ENCODE results near the gene ANO9. TPM values are rescaled to one million over a fixed set of nuclear protein-coding genes. Genes with fewer than 3 reads are reported as not detected.
"Not testable (repeated sequence)": the region's sequence is repeated elsewhere in the genome, so short reads cannot be mapped to it uniquely, and the experiment has no call there.

The ANO9 gene
- total RNA-seq, 1 donor from 2014 or later = 0.38 TPM

DNA sequence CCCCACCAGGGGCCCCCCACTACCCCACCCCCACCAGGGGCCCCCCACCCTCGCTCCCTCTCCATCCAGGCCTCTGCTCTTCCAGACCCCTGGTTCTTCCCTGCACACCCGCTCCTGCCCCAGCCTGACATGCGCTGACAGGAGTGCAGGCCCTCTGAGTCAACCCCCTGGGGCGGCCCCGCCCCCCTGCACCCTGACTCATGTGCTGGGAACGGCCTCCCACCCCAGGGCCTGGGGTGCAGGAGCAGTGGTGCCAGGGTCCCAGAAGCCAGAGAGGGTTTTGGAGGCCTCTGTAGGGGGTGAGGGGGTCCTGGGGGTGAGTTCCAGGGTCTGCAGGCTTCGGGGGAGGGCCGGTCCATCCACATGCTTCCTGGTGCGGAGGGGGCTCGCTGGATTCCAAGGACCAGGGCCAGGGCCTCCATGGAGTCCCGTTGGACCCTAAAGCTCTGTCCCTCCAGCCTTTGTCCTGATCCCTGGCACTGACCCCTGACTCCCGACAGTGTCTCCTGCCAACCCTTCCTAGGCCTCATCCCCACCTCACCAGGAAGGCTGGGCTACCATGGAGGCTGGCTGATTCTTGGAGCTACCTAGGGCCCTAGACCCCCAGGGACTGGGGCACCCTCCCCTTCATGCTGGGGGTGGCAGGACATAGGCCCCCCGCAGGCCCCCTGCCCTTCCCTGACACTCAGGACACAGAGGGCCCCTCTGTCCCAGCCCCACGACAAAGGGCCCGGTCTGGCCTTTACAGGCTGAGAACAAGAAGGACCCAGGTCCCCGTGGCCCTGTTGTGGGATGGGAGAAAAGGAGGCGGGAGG lies 48.4 kb downstream of the ANO9 start:
- no peak for DNase-seq (ENCODE audit: low spot score)
- intact Hi-C loops (cut with DNase I) = no loop called here

DNA sequence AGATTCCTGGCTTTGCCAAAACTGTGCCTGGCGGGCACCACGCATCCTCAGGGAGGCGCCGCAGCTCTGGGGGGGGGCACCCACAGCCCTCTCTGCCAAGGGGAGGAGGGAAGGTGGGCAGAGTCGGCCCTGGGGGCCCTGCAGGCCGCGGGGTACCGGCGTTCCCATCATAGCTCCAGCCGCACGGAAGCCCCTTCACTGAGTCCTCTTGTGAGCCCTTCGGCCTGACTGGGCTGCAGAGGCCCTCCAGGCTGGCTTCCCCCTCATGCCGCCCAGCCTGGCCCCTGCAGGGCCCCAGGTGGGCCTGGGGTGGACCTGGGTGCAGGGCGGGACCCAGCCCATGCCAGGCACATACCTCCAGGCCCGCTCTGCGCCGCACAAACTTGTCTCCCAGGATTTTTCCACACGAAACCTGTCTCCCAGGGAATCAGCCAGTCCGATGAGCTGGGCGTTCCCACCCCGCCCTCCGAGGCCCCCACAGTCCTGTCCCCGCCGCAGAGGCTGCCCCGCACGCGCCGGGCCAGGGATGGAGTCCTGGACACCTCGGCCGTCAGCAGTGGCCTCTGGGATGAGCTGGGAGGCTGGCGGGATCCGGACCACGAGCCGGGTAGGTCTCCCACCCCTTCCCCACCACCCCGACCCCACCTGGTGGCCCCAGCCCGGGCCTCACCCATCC lies 49.6 kb downstream of the ANO9 start:
- no peak for DNase-seq (ENCODE audit: low spot score)
- intact Hi-C loops (cut with DNase I) = no loop called here

- intact Hi-C loops (cut with DNase I) = no loop called here
These were observed 50.4 kb downstream of the ANO9 start for GRCh38 chr11:391117-392017.

GRCh38 chr11:390175-390574 lies 51.6 kb downstream of the ANO9 start:
- no peak for DNase-seq (ENCODE audit: low spot score)
- intact Hi-C loops (cut with DNase I) = no loop called here

More at GRCh38 chr11:391117-392017, 50.4 kb downstream of the ANO9 start:
- no peak for DNase-seq (ENCODE audit: low spot score)

GRCh38 chr11:389369-389768 lies 52.4 kb downstream of the ANO9 start:
- intact Hi-C loops (cut with DNase I); DNase-seq (ENCODE audit: low spot score): not testable (repeated sequence)

- no peak for DNase-seq (ENCODE audit: low spot score)
- intact Hi-C loops (cut with DNase I) = no loop called here
These were observed 54.5 kb downstream of the ANO9 start for GRCh38 chr11:387193-387793.

DNA sequence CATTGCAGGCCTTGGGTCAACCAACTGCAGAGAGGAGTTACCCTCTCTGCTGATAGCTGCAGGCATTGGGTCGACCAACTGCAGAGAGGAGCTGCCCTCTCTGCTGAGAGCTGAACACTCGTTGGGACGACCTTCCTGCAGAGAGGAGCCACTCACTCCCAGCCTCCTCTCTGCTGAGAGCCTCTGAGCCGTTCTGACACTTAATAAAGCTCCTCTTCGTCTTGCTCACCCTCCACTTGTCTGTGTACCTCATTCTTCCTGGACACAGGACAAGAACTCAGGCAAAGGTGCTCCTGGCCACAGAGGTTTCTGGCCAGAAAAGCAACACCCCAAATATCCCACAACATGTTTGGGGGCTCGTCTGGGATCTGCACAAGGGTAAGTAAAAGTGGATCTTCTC lies 55.3 kb downstream of the ANO9 start:
- intact Hi-C loops (cut with DNase I) = no loop called here
- no peak for DNase-seq (ENCODE audit: low spot score)

GRCh38 chr11:385594-386351 lies 56.0 kb downstream of the ANO9 start:
- DNase-seq (ENCODE audit: low spot score) = no peak
- intact Hi-C loops (cut with DNase I) = no loop called here

DNA sequence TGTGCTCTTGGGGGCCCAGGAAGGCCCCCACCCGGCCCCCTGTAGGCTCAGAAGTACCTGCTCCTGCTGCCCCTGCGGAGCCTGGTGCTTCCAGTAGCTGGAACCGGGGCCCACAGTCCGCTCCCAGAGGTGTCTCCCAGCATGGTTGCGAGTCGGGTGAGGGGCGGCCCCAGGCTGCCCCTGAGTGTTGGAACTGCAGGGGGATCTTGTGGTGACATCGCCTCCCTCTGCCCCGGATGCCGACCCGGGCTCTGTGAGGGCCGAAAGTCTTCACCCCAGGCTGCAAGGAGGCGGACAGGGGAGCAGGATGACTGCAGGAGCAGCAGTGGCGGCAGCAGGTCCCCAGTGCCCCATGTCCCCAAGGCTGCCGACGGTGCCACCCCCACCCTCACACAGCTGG lies 57.3 kb downstream of the ANO9 start:
- no peak for DNase-seq (ENCODE audit: low spot score)
- intact Hi-C loops (cut with DNase I) = no loop called here

- no peak for DNase-seq (ENCODE audit: low spot score)
- intact Hi-C loops (cut with DNase I) = no loop called here
These were observed 58.4 kb downstream of the ANO9 start for GRCh38 chr11:383431-383830.

- intact Hi-C loops (cut with DNase I) = no loop called here
- DNase-seq (ENCODE audit: low spot score) = no peak
These were observed 59.7 kb downstream of the ANO9 start for GRCh38 chr11:382081-382629.

DNA sequence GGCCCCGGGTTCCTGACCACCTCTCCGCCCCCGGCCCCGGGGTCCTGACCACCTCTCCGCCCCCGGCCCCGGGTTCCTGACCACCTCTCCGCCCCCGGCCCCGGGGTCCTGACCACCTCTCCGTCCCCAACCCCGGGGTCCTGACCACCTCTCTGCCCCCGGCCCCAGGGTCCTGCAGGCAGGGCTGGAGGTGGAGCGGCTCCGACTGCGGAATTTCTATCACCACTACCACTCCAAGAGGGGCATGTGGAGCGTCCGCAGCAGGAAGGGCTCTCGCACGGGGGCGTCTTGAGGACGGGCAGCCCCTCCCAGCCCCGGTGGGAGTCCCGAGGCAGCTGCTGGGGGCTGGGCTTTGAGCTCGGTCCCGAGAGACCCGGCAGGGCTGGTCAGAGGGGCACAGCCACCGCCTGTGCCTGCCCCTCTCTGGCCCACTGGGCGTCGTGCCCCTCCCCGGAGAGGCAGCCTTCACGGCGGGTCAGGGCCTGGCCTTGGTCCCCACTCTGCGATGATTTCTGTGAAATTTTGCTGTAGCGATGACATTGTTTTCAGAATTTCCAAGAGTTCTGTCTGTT lies 60.2 kb downstream of the ANO9 start:
- no peak for DNase-seq (ENCODE audit: low spot score)
- intact Hi-C loops (cut with DNase I) = no loop called here

DNA sequence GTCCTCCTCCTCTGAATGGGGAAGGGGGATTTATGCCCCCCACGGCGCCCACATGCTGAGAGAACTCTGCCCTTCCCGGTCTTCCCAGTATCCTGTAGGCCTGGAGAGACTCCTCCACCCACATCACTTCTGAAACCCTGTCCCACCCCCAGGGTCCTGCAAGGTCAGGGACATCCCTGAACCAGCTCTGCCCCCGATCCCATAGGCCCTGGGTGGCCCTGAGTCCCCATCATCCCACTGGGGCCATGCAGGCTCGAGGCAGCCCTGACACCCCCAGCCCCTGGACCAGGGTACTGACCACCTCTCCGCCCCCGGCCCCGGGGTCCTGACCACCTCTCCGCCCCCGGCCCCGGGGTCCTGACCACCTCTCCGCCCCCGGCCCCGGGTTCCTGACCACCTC lies 60.8 kb downstream of the ANO9 start:
- no peak for DNase-seq (ENCODE audit: low spot score)
- intact Hi-C loops (cut with DNase I) = no loop called here

DNA sequence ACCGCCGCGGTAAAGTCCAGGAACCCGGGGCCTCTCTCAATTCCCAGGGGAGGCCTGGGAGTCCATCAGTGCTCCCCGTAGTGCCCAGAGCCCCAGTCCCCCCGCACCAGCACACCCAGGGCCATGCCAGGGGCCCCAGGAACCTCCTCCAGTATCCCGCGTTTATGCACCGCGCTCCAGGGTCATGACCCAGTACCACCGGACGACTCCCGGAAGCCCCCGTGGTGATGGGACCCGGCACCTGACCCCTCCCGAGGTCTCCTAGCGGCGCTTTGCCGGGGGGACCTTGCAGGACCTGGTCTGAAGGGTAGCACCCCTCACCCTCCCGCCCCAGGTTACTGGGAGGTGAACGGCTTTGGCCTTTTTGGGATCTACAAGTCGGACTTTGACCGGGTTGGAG lies 61.3 kb downstream of the ANO9 start:
- DNase-seq (ENCODE audit: low spot score) = no peak
- intact Hi-C loops (cut with DNase I) = no loop called here

DNA sequence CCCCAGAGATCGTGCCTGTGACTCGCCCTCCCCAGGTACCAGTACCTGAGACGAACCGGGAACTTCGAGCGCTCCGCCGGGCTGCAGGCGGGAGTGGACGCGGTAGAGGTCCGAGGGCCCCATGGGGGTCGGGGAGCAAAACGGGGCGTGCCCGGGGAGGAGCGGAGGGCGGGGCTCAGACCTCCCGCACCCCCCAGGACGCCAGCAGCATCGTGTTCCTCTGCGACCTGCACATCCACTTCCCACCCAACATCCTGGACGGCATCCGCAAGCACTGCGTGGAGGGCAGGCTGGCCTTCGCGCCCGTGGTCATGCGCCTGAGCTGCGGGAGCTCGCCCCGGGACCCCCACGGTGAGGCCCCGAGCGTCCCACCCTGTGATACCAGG lies 61.7 kb downstream of the ANO9 start:
- intact Hi-C loops (cut with DNase I) = no loop called here
- no peak for DNase-seq (ENCODE audit: low spot score)

DNA sequence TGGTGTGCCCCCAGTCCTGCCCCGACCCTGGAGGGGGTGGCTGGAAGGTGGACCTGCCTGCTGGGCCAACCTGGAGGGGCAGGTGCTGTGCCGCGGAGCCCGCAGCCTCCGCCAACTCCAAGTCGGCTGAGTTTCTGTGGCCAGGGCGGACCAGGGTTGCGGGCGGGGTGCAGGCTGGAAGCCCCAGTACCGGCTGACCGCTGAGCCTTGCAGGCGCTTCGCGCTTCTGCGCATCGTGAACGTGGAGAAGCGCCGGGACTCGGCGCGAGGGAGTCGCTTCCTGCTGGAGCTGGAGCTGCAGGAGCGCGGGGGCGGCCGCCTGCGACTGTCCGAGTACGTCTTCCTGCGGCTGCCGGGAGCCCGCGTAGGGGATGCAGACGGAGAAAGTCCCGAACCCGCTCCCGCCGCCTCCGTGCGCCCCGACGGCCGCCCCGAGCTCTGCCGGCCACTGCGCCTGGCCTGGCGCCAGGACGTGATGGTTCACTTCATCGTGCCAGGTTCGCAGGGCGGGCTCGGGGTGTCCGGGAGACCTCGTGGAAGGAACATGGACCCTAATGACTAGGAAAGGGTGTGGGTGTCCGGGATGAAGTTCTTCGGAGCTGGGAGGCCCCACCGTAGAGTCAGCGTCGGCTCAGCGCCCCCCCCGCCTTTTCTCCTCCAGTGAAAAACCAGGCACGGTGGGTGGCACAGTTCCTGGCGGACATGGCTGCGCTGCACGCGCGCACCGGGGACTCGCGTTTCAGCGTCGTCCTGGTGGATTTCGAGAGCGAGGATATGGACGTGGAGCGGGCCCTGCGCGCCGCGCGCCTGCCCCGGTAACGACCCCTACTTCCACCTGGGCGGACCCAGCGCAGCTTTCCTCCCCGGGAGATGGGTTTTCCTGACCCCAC lies 62.4 kb downstream of the ANO9 start:
- DNase-seq (ENCODE audit: low spot score) = no peak

DNA sequence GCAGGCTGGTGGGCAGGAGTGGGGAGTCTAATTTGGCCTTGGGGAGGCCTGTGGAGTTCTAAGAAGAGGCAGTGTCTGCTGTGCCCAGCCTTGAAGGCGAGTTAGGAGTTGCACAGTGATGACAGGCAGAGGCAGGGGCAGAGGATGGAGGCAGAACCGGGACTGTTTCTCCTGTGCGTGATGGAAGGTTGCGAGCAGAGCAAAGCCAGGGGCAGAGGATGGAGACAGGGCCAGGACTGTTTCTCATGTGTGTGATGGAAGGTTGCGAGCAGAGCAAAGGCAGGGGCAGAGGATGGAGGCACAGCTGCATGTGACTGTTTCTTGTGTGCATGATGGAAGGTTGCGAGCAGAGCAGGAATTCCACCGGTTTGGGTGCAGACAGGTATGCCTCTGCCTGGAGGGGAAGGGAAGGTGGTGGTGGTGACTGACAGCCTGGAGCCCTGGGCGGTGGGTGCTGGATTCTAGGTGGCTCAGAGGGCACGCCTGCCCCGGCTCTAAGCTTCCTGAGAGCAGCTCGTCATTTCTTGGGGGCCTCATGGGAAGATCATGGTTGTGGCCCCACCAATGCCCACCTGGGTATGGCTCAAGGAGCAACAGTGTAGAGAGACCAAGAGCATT lies 63.8 kb downstream of the ANO9 start:
- no peak for DNase-seq (ENCODE audit: low spot score)
- intact Hi-C loops (cut with DNase I) = no loop called here

More for the DNA sequence above, 62.4 kb downstream of the ANO9 start:
- intact Hi-C loops (cut with DNase I) = no loop called here
